Measurements from ENCODE around the gene MST1.

The MST1 gene

GRCh38 chr3:49648354-49649019 lies 40.8 kb downstream of the MST1 start:
- no peak for TF ChIP-seq CTCF (IDR thresholded peaks at IDR 0.05)
- no peak for TF ChIP-seq ZFX (IDR thresholded peaks at IDR 0.05; ENCODE audit: borderline replicate concordance)
- no peak overlapping the region for H3K27ac ChIP-seq

- TF ChIP-seq ZFX (IDR thresholded peaks at IDR 0.05; ENCODE audit: borderline replicate concordance) (no peak), CTCF (IDR thresholded peaks at IDR 0.05) (no peak)
- H3K27ac ChIP-seq = no peak overlapping the region
Observed at GRCh38 chr3:49647741-49648140, 41.5 kb downstream of the MST1 start.

GRCh38 chr3:49646236-49646635 lies 43.0 kb downstream of the MST1 start:
- no peak for TF ChIP-seq ZFX (IDR thresholded peaks at IDR 0.05; ENCODE audit: borderline replicate concordance)
- TF ChIP-seq CTCF (IDR thresholded peaks at IDR 0.05) = no peak
- H3K27ac ChIP-seq = no peak overlapping the region

- no peak overlapping the region for H3K27ac ChIP-seq
- TF ChIP-seq ZFX (IDR thresholded peaks at IDR 0.05; ENCODE audit: borderline replicate concordance) = no peak
- no peak for TF ChIP-seq CTCF (IDR thresholded peaks at IDR 0.05)
Observed at GRCh38 chr3:49644684-49645083, 44.6 kb downstream of the MST1 start.

DNA sequence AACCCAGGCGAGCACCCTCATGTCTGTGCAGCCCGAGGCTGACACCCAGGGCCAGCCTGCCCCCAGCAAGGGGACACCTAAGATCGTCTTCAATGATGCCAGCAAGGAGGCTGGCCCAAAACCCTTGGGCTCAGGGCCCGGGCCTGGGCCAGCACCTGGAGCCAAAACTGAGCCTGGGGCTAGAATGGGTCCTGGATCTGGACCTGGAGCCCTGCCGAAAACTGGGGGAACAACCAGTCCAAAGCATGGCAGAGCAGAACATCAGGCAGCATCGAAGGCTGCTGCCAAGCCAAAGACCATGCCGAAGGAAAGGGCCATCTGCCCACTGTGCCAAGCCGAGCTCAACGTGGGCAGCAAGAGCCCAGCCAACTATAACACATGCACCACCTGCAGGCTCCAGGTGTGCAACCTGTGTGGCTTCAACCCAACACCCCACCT lies 46.5 kb downstream of the MST1 start:
- TF ChIP-seq CTCF (IDR thresholded peaks at IDR 0.05) (no peak), ZFX (IDR thresholded peaks at IDR 0.05; ENCODE audit: borderline replicate concordance) (no peak)
- H3K27ac ChIP-seq = no peak overlapping the region

DNA sequence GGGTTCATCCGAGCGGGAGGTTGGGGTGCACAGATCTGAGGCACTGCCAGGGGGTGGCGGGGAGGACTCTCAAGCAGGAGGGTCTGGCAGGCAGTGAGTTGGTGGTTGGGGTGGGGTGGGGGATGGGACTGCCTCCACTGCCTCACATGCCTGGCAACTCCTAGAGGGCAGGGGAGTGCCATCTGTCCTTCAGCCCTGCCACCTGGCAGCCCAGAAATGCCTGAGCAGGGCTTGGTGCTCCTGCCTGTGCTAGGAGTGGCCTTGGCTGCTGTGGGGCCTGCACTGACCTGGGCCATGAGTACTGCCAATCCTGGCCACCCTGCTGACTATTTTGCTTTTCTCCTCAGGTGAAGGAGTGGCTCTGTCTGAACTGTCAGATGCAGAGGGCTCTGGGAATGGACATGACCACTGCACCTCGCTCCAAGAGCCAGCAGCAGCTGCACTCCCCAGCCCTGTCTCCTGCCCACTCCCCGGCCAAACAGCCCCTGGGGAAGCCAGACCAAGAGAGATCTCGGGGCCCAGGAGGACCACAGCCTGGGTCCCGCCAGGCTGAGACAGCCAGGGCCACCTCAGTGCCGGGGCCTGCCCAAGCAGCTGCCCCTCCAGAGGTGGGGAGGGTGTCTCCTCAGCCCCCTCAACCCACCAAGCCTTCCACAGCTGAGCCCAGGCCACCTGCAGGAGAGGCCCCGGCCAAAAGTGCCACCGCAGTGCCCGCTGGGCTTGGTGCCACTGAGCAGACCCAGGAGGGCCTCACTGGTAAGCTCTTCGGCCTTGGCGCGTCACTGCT lies 47.2 kb downstream of the MST1 start:
- TF ChIP-seq CTCF (IDR thresholded peaks at IDR 0.05) (no peak), ZFX (IDR thresholded peaks at IDR 0.05; ENCODE audit: borderline replicate concordance) (no peak)
- no peak overlapping the region for H3K27ac ChIP-seq

DNA sequence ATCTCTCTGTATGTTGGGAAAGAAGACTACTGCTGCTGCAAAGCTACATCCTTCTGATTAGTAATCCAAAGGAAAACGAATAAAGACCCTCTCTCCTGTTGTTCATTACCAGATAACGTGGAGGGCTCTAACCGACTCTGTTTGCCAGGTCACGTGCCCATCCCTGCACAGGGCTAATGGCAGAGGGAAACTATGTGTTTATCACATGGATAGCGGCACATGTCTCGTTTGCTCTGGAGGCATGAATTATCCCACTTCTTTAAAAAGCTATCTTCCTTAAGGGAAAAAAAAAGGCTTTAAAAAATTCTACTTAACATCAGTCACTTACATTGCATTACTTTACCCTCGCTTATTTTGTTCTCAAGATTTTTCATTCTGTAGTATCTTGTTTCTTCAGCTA lies 48.0 kb downstream of the MST1 start:
- TF ChIP-seq ZFX (IDR thresholded peaks at IDR 0.05; ENCODE audit: borderline replicate concordance) (no peak), CTCF (IDR thresholded peaks at IDR 0.05) (no peak)
- H3K27ac ChIP-seq = no peak overlapping the region
